Suprapubic skin (tissue), 4 donors: Measurements from ENCODE around the gene UBE2QL1. TPM values are rescaled to one million over a fixed set of nuclear protein-coding genes. Genes with fewer than 3 reads are reported as not detected.

Experiments
- DNase-seq, 2 donors: peaks; one replicate each; pipeline ENCODE4 v3.0.0-alpha.2; 2019; ENCODE audit warnings: low spot score in 2 of 2
- H3K27ac ChIP-seq: fragments of 200-600 bp; sonication (generic); one replicate; pipeline ENCODE4 v1.5.1; 2019
- H3K27me3 ChIP-seq: fragments of 200-600 bp; sonication (generic); one replicate; pipeline ENCODE4 v1.5.1; 2019
- H3K36me3 ChIP-seq: fragments of 200-600 bp; sonication (generic); one replicate; pipeline ENCODE4 v1.5.1; 2019
- H3K4me1 ChIP-seq: fragments of 200-600 bp; sonication (generic); one replicate; pipeline ENCODE4 v1.5.1; 2019
- H3K4me3 ChIP-seq: fragments of 200-600 bp; sonication (generic); one replicate; pipeline ENCODE4 v1.5.1; 2019; ENCODE audit warnings: mild to moderate bottlenecking
- H3K9me3 ChIP-seq: fragments of 200-600 bp; sonication (generic); one replicate; pipeline ENCODE4 v1.5.1; 2019
- EP300 ChIP-seq: sonication (generic); formaldehyde crosslinking; IDR thresholded peaks from one replicate; pipeline ENCODE4 v1.6.1; 2017; ENCODE audit warnings: antibody characterized with exemption
- POLR2A ChIP-seq, 2 donors: fragments of 450-650 bp; IDR thresholded peaks; one replicate each; pipeline ENCODE4 v1.6.1; 2017; ENCODE audit warnings: antibody characterized with exemption in 2 of 2, mild to moderate bottlenecking in 2 of 2, moderate library complexity in 2 of 2
- POLR2AphosphoS5 ChIP-seq, 3 donors: sonication (generic); formaldehyde crosslinking; IDR thresholded peaks; one replicate each; pipeline ENCODE4 v1.6.1; 2017; ENCODE audit warnings: antibody characterized with exemption in 3 of 3
- whole genome bisulfite sequencing: methylation state at CpG from one replicate; pipeline ENCODE4 v1.1.5; 2018; 5-methylcytosine and 5-hydroxymethylcytosine counted together
- total RNA-seq, 4 donors: library from RNA; depleted of rRNA; stranded (reverse); fragments of >200 nt; gene quantifications; one replicate each; pipeline ENCODE4 v1.1.0, GENCODE V29; 2016
- TF ChIP-seq, protein P1 (sequence below), 2 donors: fragments of 200-600 bp in 1 of 2; fragments of 450-650 bp in 1 of 2; sonication (generic) in 1 of 2; IDR thresholded peaks; one replicate each; pipeline ENCODE4 v1.5.1; 2016 to 2019; ENCODE audit warnings: antibody characterized with exemption in 2 of 2, mild to moderate bottlenecking in 1 of 2, moderate library complexity in 1 of 2

UBE2QL1 gene
- total RNA-seq, 4 donors from 2014 or later: 1.1 to 5.0 (median 3.2) TPM

DNA sequence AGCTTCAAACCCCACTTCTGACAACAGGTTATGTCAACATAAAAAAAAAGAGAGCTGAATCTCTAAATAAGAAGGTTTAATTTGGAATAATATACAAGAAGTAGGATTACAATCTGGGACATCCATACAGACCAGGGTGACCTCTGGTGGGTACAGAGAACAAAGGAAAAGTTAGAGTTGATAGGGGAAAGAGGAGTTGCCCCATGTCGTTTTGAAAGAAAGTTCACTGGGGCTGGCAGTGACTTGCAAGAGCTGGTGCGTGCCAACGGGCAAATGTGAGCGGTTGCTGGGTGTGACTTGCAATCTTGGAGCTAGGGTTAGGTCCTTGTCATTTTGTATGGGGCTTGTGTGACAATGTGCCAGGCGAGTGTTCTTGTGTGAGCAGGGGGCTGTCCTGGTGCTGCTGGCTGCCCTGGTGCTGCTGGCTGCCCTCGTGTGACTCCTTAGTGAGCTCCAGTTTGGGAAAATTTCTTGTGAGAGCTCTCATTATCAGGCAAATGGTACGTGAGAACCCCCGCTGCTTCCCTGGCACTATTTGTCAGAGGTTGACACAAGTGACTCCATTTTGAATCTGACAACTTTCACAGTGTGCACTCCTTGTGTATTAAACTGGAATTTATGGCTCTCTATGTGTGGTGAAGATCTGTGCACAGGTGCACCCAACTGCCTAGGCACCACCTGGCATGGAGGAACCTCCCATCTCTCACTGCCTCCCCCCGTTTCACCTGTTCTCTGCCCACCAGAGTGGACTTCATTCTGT is 69.8 kb downstream of the UBE2QL1 start:
- Histone ChIP-seq H3K36me3 (no peaks in the 10 kb centered on the region), H3K4me3 (no peak overlapping the region), H3K27me3 (no peaks in the 10 kb centered on the region), H3K9me3 (no peaks in the 10 kb centered on the region), H3K4me1 (peaks cover 8% of the 10 kb centered on the region), H3K27ac (no peak overlapping the region)
- DNase-seq: no peak
- 37% methylated on average over 9 of the region's 9 CpGs for WGBS
- TF ChIP-seq, protein P1, sequence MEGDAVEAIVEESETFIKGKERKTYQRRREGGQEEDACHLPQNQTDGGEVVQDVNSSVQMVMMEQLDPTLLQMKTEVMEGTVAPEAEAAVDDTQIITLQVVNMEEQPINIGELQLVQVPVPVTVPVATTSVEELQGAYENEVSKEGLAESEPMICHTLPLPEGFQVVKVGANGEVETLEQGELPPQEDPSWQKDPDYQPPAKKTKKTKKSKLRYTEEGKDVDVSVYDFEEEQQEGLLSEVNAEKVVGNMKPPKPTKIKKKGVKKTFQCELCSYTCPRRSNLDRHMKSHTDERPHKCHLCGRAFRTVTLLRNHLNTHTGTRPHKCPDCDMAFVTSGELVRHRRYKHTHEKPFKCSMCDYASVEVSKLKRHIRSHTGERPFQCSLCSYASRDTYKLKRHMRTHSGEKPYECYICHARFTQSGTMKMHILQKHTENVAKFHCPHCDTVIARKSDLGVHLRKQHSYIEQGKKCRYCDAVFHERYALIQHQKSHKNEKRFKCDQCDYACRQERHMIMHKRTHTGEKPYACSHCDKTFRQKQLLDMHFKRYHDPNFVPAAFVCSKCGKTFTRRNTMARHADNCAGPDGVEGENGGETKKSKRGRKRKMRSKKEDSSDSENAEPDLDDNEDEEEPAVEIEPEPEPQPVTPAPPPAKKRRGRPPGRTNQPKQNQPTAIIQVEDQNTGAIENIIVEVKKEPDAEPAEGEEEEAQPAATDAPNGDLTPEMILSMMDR (IDR thresholded peaks at IDR 0.05): no peak
- TF ChIP-seq POLR2AphosphoS5 (IDR thresholded peaks at IDR 0.05): no peak
- no peak for TF ChIP-seq POLR2A (IDR thresholded peaks at IDR 0.05)
- no peak for TF ChIP-seq EP300

DNA sequence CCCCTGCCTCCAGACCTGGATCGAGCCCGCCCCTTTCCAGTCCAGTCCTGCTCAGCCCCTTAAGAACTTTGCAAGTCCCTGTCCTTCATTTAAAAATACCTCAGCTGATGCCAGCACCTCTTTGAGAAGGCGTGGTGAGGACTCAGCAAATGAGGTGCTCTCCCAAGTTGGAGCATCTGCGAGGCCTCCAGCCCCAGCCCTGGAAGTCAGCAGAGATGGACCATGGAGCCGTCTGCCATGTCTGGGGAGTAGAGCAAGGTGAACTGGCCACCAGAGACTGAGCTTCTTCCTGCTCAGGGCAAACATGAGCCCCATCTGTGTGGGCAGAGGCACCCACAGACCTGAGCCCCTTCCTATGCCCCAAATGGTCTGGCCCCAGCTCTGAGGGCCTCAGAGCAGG is 71.5 kb downstream of the UBE2QL1 start:
- TF ChIP-seq EP300 (no peak), POLR2A (IDR thresholded peaks at IDR 0.05) (no peak), POLR2AphosphoS5 (IDR thresholded peaks at IDR 0.05) (no peak)
- TF ChIP-seq, protein P1 (IDR thresholded peaks at IDR 0.05): no peak
- H3K9me3 ChIP-seq: no peaks in the 10 kb centered on the region
- no peak overlapping the region for H3K4me3 ChIP-seq
- no peaks in the 10 kb centered on the region for H3K36me3 ChIP-seq
- H3K4me1 ChIP-seq: peaks cover 8% of the 10 kb centered on the region
- 90% methylated on average over 2 of the region's 5 CpGs for WGBS
- no peak overlapping the region for H3K27ac ChIP-seq
- H3K27me3 ChIP-seq: no peaks in the 10 kb centered on the region
- no peak for DNase-seq

DNA sequence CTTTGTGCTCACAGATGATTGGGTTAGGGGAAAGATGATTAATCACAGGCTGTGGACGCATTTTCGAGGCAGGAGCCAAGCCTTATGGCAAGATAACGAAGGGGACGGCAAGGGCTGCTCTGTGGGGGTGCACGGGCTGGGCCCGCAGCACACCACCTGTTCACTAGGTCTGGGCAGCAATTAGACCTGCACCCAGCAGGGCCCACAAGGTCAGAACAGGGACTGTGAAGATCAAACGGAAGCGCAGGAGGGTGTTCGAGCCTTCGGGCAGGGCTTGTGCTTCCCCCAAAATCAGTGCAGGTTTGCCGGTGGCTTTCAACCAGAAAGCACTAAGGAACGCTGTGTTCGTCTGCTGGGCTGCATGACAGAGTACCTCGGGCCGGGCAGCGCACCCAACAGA is 73.7 kb downstream of the UBE2QL1 start:
- no peak overlapping the region for H3K4me3 ChIP-seq
- WGBS: 87% methylated on average over 15 of the region's 16 CpGs
- no peaks in the 10 kb centered on the region for H3K36me3 ChIP-seq
- H3K4me1 ChIP-seq: peaks cover 8% of the 10 kb centered on the region
- no peak overlapping the region for H3K27ac ChIP-seq
- no peaks in the 10 kb centered on the region for H3K27me3 ChIP-seq
- no peak for TF ChIP-seq EP300
- TF ChIP-seq POLR2AphosphoS5 (IDR thresholded peaks at IDR 0.05): no peak
- TF ChIP-seq, protein P1 (IDR thresholded peaks at IDR 0.05): no peak
- TF ChIP-seq POLR2A (IDR thresholded peaks at IDR 0.05): no peak
- no peaks in the 10 kb centered on the region for H3K9me3 ChIP-seq
- DNase-seq: no peak

DNA sequence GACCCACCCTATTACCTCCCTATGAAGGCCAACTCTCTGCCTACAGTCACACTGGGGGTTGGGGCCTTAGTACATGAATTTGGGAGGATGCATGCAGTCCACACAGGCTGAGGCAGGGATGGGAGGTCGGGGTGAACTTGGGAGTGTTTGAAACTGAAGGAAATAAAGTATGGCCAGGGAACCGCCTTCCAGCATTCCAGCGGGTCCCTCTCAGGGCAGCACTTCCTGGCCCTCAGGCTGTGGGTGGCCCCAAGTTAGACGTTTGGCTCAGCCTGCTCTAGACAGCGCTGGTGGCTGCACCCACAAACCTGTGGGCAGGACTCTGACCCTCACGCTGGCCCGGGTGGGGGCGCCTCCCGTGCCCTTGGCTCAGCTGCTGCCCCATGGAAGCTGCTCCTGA is 74.3 kb downstream of the UBE2QL1 start:
- Histone ChIP-seq H3K27ac (no peak overlapping the region), H3K9me3 (no peaks in the 10 kb centered on the region), H3K27me3 (peaks cover under 1% of the 10 kb centered on the region), H3K4me1 (peaks cover 8% of the 10 kb centered on the region), H3K36me3 (no peaks in the 10 kb centered on the region), H3K4me3 (no peak overlapping the region)
- 57% methylated on average over 8 of the region's 9 CpGs for WGBS
- TF ChIP-seq EP300 (no peak), POLR2AphosphoS5 (IDR thresholded peaks at IDR 0.05) (no peak), POLR2A (IDR thresholded peaks at IDR 0.05) (no peak)
- TF ChIP-seq, protein P1 (IDR thresholded peaks at IDR 0.05): no peak
- no peak for DNase-seq

DNA sequence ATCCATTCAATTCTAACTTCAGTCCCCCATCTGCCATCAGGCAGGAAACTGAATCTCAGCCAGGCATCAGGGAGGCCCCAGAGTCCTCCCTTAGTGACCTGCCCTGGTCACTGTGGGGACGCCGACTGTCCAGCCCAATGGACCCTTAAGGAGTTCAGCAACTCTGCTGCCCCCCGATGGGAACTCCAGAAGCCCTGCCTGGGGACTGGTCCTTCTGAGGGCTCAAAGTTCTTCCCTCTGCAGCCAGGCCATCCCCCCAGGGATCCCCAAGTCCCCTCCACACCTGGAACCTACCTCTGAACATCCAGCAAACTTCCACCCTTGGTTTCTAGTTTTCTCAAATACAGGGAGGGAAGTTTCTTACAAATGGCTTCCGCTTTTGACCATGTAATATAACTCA is 76.8 kb downstream of the UBE2QL1 start:
- no peaks in the 10 kb centered on the region for H3K9me3 ChIP-seq
- no peak for DNase-seq

More for the DNA sequence above, 76.8 kb downstream of the UBE2QL1 start:
- H3K36me3 ChIP-seq: no peaks in the 10 kb centered on the region
- no peaks in the 10 kb centered on the region for H3K4me1 ChIP-seq
- H3K27ac ChIP-seq: no peak overlapping the region
- TF ChIP-seq, protein P1 (IDR thresholded peaks at IDR 0.05): no peak
- TF ChIP-seq EP300 (no peak), POLR2AphosphoS5 (IDR thresholded peaks at IDR 0.05) (no peak), POLR2A (IDR thresholded peaks at IDR 0.05) (no peak)
- H3K27me3 ChIP-seq: peaks cover 8% of the 10 kb centered on the region
- 80% methylated on average over 4 of the region's 4 CpGs for WGBS
- no peak overlapping the region for H3K4me3 ChIP-seq
